MCF 10A (cell line): ENCODE data around the gene FAM180A. TPM values are rescaled to one million over a fixed set of nuclear protein-coding genes. Genes with fewer than 3 reads are reported as not detected.
A peak's percentile ranks its signal among the peaks of the same experiment; 100 is the strongest.
"Not testable (repeated sequence)": the region's sequence is repeated elsewhere in the genome, so short reads cannot be mapped to it uniquely, and the experiment has no call there.

ENCODE experiments used
- BruUV-seq: library from RNA; stranded (reverse); fragments of 400-500 nt; replicated peaks from 2 replicates; lab custom pipeline; 2021; lab: Mats Ljungman, UMichigan
- CTCF ChIA-PET: fragments of 300-600 bp; sonication (Branson Sonifier 250); formaldehyde crosslinking; extraction: SDS; loops from one replicate; lab custom pipeline; 2021; ENCODE audit warnings: antibody characterized with exemption, inconsistent platforms; lab: Yijun Ruan, JAX
- POLR2A ChIA-PET: fragments of 300-600, 350-650 bp; sonication (Branson Sonifier 250); formaldehyde crosslinking; extraction: SDS; loops from one replicate; lab custom pipeline; 2020; ENCODE audit warnings: antibody characterized with exemption, inconsistent platforms; lab: Yijun Ruan, JAX
- DNase-seq: peaks from one replicate; pipeline ENCODE4 v3.0.0-alpha.2; 2018; ENCODE audit not compliant: unreplicated experiment
- H3K27ac Mint-ChIP-seq: one replicate; pipeline ENCODE4 v1.8.0; 2022; ENCODE audit warnings: mild to moderate bottlenecking, low read depth, mixed read lengths; ENCODE audit not compliant: unreplicated experiment
- H3K27me3 Mint-ChIP-seq: one replicate; pipeline ENCODE4 v1.8.0; 2022; ENCODE audit warnings: mixed read lengths; ENCODE audit not compliant: insufficient read depth, unreplicated experiment
- H3K36me3 Mint-ChIP-seq: one replicate; pipeline ENCODE4 v1.8.0; 2022; ENCODE audit warnings: mild to moderate bottlenecking, moderate library complexity, mixed read lengths; ENCODE audit not compliant: insufficient read depth, unreplicated experiment
- H3K4me1 Mint-ChIP-seq: one replicate; pipeline ENCODE4 v1.8.0; 2022; ENCODE audit warnings: mixed read lengths; ENCODE audit not compliant: insufficient read depth, unreplicated experiment
- H3K4me3 Mint-ChIP-seq: one replicate; pipeline ENCODE4 v1.8.0; 2022; ENCODE audit warnings: mild to moderate bottlenecking, moderate library complexity, mixed read lengths; ENCODE audit not compliant: unreplicated experiment
- H3K9me3 Mint-ChIP-seq: one replicate; pipeline ENCODE4 v1.8.0; 2022; ENCODE audit warnings: mixed read lengths; ENCODE audit not compliant: unreplicated experiment
- intact Hi-C: fragments of 100-400 bp; cut with micrococcal nuclease; formaldehyde crosslinking; loops from 2 replicates; pipeline ENCODE4 v1.14.1; 2022
- total RNA-seq: library from RNA; stranded (reverse); gene quantifications from 2 replicates; pipeline ENCODE4 v1.2.3, GENCODE V29; 2022
- TF ChIP-seq, protein P1 (sequence below): fragments of 200-600 bp; IDR thresholded peaks from one replicate; pipeline ENCODE4 v1.8.0; 2022; ENCODE audit warnings: antibody characterized with exemption, mild to moderate bottlenecking; ENCODE audit not compliant: unreplicated experiment

The FAM180A gene
- total RNA-seq, 1 experiment from 2014 or later: not detected

DNA sequence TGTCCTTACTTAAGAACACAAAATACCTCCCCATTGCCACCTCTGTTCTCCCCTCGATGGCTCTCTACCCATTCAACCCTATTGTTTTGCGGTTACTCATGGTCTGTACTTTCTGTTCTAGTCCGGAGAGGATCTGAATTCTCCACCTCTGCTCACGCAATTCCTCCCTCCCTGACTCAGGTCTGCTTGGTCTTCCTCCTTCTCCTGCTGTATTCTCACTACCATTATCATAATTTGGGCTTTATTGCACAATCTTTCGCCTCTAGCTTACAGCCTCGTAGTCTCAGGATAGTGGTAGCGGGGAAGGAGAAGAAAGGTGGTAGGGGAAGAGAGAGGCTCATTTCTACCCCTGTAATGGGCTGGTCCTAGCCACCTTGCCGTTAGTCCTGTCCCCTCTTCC, 35.4 kb upstream of the FAM180A start:
- TF ChIP-seq, protein P1, sequence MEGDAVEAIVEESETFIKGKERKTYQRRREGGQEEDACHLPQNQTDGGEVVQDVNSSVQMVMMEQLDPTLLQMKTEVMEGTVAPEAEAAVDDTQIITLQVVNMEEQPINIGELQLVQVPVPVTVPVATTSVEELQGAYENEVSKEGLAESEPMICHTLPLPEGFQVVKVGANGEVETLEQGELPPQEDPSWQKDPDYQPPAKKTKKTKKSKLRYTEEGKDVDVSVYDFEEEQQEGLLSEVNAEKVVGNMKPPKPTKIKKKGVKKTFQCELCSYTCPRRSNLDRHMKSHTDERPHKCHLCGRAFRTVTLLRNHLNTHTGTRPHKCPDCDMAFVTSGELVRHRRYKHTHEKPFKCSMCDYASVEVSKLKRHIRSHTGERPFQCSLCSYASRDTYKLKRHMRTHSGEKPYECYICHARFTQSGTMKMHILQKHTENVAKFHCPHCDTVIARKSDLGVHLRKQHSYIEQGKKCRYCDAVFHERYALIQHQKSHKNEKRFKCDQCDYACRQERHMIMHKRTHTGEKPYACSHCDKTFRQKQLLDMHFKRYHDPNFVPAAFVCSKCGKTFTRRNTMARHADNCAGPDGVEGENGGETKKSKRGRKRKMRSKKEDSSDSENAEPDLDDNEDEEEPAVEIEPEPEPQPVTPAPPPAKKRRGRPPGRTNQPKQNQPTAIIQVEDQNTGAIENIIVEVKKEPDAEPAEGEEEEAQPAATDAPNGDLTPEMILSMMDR: no peak
- POLR2A ChIA-PET: no interaction called here
- Mint-ChIP-seq H3K27ac (no peak overlapping the region), H3K36me3 (no peaks in the 10 kb centered on the region), H3K27me3 (peaks cover 25% of the 10 kb centered on the region), H3K4me1 (peaks cover 4% of the 10 kb centered on the region), H3K4me3 (no peak overlapping the region), H3K9me3 (no peaks in the 10 kb centered on the region)
- DNase-seq: peak; percentile 12
- intact Hi-C loops: no loop called here
- CTCF ChIA-PET: interaction anchor here (0.6 to 1.3 kb wide), 6 partner anchors 10 to 1284 kb away, joined by 3 to 7 read pairs (median 3); no protein-coding TSS in a partner anchor
- BruUV-seq: no TSS peak

DNA sequence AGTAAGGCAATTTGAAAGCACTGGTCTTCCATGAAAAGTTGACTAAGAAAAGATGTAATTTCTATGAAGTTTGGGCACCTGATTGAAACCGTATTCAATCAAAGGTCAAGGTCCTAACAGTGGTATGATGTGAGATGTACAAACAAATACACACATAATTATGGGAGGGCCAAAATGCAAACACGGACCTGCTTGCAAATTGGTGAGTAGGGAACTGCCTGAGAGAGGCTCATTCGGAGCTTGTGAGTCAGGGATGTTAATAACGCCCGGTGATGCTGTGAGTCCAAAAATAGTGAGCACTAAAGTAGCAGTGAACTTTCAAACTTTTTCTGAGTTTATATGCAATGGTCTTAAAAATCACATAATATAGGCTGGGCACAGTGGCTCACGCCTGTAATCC, 34.2 kb upstream of the FAM180A start:
- no TSS peak for BruUV-seq
- H3K27ac Mint-ChIP-seq: no peak overlapping the region
- ChIA-PET CTCF (no interaction called here), POLR2A (no interaction called here)
- no peak for DNase-seq
- peaks cover 8% of the 10 kb centered on the region for H3K9me3 Mint-ChIP-seq
- H3K4me3 Mint-ChIP-seq: no peak overlapping the region
- H3K27me3 Mint-ChIP-seq: peaks cover 25% of the 10 kb centered on the region
- TF ChIP-seq, protein P1: no peak
- intact Hi-C loops: no loop called here
- H3K4me1 Mint-ChIP-seq: peaks cover 4% of the 10 kb centered on the region
- H3K36me3 Mint-ChIP-seq: no peaks in the 10 kb centered on the region

DNA sequence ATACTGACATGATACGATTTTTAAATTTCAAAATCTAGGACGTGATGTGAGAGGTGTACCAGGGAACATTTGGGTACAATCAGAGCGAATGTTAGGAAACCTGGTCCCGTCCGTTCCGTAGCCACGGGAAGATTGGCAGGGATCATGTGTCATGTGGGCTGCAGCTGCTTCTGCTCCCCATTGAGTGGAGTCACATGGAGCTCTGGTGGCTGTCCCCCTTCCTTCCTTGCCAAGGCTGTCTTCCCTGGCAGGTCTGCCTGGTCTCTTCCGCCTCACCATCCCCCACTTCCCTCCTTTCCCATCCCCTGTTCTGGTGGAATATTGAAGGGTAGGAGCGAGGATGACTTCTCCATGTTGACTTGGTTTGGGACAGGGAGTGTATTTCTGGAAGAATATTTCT, 33.8 kb upstream of the FAM180A start:
- BruUV-seq: no TSS peak
- H3K36me3 Mint-ChIP-seq: no peaks in the 10 kb centered on the region
- intact Hi-C loops: no loop called here
- no peak for DNase-seq
- H3K4me3 Mint-ChIP-seq: no peak overlapping the region
- H3K27ac Mint-ChIP-seq: no peak overlapping the region
- H3K9me3 Mint-ChIP-seq: peaks cover 8% of the 10 kb centered on the region
- H3K27me3 Mint-ChIP-seq: peaks cover 25% of the 10 kb centered on the region
- CTCF ChIA-PET: interaction anchor here (0.6 kb wide), 1 partner anchor 106 kb away, joined by 4 read pairs; no protein-coding TSS in a partner anchor
- TF ChIP-seq, protein P1: no peak
- POLR2A ChIA-PET: no interaction called here
- H3K4me1 Mint-ChIP-seq: peaks cover 4% of the 10 kb centered on the region

DNA sequence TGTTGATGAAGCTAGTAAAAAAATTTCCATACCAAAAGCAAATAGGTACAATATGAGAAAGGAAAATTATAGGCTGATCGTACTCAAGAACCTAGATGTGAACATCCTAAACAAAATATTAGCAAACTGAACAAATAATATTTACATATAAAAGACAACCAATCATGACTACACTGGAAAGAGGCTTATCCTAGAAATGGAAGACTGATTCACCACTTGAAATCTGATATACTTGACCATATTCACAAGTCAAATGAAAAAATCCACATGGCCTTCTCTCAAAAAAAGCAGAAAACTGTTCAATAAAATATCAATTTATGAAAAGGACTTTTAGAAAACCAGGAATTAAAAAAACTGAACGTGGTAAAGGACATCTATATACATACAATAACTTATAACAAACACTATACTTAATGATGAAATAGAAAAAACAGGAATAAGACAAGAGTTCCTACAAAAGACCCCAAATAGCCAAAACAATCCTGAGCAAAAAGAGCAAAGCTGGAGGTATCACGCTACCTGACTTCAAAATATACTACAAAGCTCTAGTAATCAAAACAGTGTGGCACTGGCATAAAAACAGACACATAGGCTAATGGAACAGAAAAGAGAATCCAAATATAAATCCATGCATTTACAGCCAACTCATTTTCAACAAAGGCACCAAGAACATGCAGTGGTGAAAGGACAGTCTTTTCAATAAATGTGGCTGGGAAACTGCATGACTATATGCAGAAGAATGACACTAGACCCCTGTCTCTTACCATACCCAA, 29.2 kb upstream of the FAM180A start:
- Mint-ChIP-seq H3K4me1 (no peaks in the 10 kb centered on the region), H3K27me3 (no peaks in the 10 kb centered on the region), H3K27ac (no peak overlapping the region), H3K36me3 (no peaks in the 10 kb centered on the region), H3K4me3 (no peak overlapping the region), H3K9me3 (peaks cover 8% of the 10 kb centered on the region)
- no TSS peak for BruUV-seq
- CTCF ChIA-PET: no interaction called here
- DNase-seq: no peak
- POLR2A ChIA-PET: no interaction called here
- intact Hi-C loops: no loop called here
- TF ChIP-seq, protein P1: no peak

DNA sequence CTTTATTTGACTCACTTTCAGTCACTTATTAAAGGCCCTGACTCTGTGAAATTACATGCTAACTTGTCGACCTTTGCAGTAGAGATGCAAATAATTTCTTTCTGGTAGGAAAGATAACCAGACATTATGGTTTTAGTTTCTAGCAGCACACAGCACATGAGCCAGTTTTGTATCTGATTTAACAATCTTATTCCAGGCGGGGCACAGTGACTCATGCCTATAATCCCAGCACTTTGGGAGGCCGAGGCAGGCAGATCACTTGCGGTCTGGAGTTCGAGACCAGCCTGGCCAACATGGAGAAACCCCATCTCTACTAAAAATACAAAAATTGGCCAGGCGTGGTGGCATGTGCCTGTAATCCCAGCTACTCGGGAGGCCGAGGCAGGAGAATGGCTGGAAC, 27.3 kb upstream of the FAM180A start:
- BruUV-seq, H3K36me3 Mint-ChIP-seq, intact Hi-C loops, H3K27me3 Mint-ChIP-seq, DNase-seq, POLR2A ChIA-PET, H3K4me1 Mint-ChIP-seq, CTCF ChIA-PET, H3K27ac Mint-ChIP-seq, H3K4me3 Mint-ChIP-seq, H3K9me3 Mint-ChIP-seq: not testable (repeated sequence)
